GM18861 (cell line): ENCODE measurements around the gene PFN3.

Experiments
- ATAC-seq: cut with Tn5 transposase; IDR thresholded peaks from one replicate; pipeline ENCODE4 v1.9.1; 2021; ENCODE audit not compliant: unreplicated experiment

PFN3 gene

DNA sequence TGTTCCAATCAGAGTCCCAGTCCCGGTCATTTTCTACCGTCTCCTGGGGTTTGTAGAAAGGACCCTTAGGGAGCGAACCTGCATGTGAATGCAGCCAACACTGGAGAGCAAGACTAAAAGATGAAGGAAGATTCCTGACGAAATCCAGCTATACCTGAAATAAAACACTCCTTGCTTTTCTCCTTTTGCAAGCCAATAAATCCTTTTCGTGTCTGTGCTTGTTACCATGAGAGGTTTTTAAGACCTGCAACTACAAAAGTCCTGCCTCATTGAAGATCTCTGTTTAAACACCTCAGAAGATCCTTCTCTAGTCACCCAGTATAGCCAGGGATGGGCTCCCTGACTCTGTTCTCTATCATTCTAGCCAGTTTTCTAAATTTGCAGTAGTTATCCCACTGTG is 26.2 kb downstream of the PFN3 start:
- ATAC-seq, result no peak

DNA sequence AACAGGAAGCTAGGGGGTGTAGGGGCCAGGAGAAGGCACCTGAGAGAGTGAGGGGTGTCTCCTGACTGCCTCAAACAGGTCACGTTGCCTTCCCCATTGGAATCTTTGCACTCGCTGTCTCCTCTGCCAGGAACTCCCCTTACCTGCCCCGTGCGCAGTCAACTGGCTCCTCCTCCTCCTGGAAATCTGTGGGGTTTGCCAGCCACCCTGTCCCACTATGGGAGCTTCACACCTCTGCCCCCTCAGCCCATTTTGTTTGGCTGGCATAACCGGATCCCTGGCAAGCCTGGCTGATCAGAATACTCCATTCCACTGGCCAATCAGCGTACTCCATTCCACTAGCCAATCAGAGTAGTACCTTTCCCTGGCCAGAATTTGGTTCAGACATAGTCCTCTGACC is 26.7 kb downstream of the PFN3 start:
- ATAC-seq, result no peak

DNA sequence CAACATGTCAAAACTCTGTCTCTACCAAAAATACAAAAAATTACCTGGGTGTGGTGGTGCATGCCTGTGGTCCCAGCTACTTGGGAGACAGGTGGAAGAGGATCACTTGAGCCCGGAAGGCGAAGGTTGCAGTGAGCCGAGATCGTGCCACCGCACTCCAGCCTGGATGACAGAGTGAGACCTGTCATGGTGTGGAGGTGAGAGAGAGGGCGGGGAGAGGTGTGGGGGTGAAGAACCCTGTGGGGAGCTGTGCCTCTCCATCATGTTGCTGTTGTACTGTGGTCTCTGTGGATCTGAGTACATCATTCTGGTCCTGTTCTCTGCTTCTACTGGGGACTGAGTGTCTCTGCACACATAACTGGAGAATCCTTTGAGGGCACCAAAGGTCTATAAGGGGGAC is 27.6 kb downstream of the PFN3 start:
- no peak for ATAC-seq

- no peak for ATAC-seq
Measured at GRCh38 chr5:177372034-177372896, 28.2 kb downstream of the PFN3 start.

DNA sequence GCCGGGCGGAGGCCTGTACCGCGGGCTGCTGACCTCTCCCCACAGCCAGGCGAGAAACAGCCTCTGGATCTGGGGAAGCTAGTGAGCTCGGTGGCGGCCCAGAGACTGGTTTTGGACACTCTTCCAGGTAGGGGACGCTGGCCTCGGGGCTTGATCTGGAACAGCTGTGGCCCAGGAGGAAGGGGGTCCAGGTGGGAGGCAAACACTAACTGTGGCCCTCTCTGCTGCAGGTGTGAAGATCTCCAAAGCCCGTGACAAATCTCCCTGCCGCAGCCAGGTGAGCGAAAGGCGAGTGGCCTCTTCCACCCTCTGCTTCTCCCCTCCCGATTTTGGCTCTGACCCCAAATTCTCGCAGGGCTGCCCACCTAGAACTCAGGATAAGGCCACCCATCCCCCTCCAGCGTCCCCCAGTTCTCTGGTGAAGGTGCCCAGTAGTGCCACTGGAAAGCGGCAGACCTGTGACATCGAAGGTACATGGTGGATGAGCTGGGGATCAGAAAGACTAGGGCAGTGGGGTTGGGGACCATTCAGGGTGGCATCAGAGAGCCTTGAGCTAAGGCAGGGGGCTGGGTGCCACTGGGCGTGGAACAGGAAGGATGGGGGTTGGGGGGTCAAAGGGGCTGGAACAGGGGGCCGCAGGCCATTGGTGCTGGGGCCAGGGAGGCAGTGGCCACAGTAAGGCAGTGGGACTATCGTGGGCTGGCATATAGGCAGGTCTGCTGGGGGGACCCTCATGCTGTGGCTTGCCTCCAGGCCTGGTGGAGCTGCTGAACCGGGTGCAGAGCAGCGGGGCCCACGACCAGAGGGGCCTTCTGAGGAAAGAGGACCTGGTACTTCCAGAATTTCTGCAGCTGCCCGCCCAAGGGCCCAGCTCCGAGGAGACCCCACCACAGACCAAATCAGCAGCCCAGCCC is 29.1 kb downstream of the PFN3 start:
- ATAC-seq, result no peak

DNA sequence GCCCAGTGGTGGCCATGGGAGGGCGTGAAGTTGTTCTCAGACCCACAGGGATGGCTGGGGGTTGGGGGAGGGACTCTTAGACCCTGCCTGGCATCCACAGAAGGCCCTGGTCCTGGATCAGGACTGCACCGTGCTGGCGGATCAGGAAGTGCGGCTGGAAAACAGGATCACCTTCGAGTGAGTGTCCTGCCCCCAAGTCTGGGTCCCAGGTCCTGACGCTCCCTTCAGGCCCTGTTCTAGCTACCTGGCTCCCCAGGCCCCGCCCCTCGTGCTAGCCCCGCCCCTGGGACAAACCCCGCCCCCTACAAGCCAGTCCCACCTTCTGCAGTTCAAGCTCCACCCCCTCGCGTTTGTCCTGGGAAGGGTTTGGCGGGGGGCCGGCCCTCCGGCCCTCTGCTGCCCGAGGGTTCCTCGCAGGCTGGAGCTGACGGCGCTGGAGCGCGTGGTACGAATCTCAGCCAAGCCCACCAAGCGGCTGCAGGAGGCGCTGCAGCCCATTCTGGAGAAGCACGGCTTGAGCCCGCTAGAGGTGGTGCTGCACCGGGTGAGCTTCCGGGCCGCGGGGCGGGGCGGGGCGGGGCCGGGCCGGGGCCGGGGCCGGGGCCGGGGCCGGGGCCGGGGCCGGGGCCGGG is 29.9 kb downstream of the PFN3 start:
- no peak for ATAC-seq

DNA sequence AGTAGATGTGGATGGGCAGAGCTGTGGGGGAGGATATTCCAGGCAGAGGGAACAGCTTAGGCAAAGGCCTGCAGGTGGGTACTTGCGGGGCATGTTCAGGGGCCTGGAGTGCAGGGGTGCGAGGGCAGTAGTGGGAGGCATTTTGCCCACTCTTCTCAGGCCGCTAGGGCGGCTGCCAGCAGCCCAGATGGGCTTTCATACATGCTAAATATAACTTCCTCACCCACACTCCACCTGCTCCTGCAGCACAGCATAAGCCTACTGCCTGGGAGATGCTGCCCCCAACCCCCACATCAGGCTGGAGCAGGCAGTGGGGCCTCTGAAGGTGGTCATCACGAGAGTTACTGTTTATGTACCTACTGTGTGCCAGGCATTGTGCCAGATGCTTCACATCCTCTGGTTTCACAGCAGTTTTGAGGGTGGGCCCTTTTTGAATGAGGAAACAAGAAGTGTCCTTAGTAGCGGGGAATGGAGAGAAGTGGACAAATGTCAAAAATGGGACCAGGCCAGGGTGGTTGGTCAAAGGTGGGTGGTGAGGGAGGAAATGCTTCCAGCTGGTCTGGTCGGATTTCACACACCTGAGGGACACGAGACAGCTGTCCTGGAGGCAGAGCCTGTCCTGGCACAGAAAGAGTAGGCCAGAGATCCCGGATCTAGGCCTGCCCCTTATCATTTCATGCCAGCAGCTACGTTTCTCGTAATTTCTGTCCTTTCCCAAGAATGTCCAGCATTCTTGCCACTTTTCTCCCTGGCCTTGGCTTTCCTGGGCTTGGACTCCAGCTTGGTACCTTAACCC is 30.6 kb downstream of the PFN3 start:
- ATAC-seq, result no peak

DNA sequence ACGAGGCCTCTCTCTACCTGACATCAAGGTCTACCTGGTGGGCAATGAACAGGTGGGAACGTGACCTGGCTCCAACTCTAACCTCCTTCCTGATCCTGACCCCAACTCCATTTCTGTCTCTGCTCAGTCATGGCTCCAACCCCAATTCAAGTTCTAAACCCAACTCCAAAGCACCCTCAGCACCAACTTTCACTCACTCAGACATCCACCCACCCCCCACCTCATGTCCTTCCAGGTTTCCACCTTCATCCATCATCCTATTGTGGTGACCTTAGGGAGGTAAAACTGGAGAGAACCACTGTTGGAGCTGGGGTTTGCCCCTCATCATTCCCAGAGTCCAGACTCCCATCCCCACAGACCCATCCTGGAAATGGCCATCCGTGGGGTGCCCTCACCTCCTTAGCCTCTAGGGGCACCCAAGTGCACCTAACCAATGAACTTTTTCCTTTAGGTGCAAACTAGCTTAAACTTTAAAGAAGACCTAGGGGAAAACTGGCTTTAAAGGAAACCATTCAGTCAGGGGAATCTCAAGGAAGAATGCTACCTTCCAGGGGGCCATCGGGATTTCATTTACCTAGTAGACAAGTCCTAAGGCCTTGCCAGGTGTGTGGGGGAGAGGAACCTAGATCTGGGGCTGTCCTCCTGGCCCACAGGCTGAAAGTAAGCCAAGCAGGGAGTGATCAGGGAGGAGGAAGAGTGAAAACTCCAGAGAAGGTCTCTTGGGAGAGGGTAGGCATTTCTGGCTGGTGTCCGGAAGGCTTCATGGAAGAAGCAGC is 31.4 kb downstream of the PFN3 start:
- no peak for ATAC-seq

DNA sequence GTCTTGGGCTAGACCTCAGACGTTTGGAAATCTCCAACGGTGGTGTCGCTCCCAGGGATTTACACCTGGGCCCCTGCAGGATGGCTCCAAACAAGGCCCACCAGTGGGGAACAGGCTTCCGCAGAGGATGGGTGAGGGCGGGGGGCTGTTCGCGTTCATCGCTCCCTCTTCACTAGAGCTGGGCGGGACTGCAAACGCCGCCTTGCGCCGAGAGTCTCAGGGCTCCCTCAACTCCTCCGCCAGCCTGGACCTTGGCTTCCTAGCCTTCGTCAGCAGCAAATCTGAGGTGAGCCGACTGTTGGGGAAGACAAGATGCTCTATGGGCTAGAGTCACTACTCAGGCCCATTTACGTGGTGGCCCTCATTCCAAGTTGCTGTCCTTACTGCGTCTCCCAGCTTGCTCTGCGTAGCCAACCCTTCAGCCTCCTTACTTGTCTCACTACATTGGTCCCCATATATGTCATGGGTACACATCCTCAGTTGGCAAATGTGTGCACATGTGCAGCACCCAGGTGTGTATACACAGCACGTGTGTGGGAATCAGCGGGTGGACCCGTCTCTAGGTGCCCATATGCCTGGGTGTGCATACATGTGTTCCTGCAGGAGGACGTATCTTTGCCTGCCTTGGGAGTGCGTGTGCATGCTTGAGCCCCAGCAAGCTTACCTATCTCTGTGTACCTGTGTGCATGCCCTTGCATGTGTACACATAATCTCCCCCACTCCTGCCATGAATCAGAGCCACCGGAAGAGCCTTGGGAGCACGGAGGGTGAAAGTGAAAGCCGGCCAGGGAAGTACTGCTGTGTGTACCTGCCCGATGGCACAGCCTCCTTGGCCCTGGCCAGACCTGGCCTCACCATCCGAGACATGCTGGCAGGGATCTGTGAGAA is 32.2 kb downstream of the PFN3 start:
- no peak for ATAC-seq

DNA sequence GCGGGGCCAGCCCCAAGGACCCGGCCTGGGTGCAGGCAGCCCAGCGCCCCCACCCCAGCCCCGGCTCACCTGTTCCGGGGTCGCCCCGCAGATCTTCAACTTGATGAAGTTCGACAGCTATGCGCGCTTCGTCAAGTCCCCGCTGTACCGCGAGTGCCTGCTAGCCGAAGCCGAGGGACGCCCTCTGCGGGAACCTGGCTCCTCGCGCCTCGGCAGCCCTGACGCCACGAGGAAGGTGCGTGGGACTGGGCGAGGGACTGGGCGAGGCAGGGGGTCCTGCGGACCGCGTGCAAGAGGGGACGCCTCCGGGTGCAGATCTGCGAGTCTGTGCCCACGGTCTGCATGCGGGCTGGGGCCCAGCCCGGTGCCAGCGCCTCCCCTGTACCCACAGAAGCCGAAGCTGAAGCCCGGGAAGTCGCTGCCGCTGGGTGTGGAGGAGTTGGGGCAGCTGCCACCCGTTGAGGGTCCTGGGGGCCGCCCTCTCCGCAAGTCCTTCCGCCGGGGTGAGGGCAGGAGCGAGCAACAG is 33.1 kb downstream of the PFN3 start:
- no peak for ATAC-seq

- ATAC-seq, result no peak
Measured at GRCh38 chr5:177366528-177367322, 33.7 kb downstream of the PFN3 start.

- ATAC-seq, result no peak
Measured at GRCh38 chr5:177365845-177366527, 34.5 kb downstream of the PFN3 start.

DNA sequence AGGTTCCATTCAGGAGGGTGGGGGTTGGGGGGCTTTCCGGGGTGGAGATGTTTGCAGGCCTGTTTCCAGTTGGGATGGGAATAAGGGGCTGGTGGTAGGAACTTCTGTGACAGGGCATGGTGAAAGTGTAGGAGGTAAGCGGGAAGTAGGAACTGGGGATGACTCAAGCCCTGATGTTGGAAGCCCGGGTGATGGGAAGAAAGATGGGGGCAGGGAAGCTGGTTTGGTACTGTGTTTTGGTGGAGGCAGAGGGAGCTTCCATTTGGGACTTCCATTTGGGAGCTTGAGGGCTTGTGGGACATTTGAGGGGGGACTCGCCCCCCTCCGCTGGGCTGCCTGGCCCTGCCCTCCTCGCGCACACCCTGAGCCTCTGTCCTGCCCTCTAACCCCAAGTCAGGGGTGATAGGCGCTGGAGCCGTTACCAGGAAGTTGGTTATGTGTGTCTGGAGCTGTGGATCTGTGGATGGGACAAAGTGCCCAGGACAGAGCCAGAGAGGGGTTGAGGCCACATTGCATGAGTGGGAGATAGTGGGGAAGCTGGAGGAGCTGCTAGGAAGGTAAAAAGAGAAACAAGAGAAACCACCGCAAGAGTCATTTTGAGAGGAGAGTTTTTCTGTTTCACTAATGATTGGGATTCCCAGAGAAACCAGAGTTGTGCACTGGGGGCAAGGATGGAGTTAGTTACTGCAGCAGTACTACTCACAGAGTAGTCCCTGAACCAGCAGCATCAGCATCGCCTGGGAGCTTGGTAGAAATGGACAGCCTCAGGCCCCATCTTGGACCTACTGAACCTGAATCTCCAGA is 36.1 kb downstream of the PFN3 start:
- ATAC-seq, result no peak

DNA sequence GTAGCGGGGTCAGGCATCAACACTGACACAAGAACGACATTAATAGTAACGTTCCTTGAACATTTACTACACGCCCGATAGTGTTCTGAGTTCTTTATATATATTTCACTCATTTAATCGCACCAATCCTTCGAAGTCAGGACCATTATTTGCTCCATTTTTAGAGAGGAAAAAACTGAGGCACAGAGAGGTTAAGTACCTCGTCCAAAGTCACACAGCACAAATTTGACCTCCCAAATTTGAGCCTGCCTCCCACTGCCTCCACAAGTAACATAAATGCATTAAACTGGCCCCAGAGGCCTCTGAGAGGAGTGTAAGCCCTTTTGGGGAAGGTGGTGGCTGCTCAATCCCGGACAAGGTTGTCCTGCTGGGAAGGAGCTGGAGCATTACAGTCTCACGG is 36.9 kb downstream of the PFN3 start:
- no peak for ATAC-seq

DNA sequence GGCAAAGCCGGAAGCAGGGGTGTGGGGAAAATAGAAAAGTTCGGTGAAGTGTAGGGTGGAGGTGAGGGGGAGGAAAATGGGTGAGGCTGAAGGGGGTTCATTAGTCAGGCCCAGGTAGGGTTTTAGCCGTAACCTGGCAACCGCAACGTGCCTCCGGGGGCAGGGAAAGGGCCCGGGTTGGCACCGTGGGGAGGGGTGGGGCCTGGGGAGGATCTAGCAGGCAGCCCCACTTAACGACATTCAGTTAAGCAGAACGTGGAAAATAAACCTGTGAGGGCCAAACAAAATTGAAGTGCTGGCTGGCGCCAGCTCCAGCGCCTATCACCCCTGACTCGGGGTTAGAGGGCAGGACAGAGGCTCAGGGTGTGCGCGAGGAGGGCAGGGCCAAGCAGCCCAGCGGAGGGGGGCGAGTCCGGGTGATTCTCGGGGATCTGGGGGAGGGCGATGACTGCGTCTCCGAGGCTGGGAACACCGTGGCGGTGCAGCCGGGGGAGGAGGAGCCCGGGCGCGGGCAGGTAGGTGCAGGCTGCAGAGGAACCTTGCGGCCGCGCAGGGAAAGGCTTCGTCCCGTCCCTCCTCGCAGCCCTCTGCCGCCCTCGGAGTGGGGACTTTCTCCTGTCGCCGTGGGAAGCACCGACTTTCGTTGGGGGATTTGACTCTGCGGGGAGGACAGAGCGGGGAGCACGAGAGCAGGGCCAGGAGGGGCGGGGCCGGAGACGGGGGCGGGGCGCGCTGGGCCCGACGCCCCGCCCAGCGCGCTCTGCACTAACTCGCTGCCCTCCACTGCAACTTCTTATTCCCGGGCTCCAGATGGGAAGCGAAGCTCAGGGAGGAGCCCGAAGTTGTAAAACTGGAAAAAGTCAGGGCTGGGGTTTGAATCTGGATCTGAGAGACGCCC is 37.6 kb downstream of the PFN3 start:
- no peak for ATAC-seq

- no peak for ATAC-seq
Measured at GRCh38 chr5:177362292-177362609, 38.2 kb downstream of the PFN3 start.
